HuH-7 (cell line): Measurements from ENCODE around the gene IL6R.
"Not testable (repeated sequence)": the region's sequence is repeated elsewhere in the genome, so short reads cannot be mapped to it uniquely, and the experiment has no call there.

Experiments
- DNase-seq: peaks from one replicate; pipeline ENCODE4 v3.0.0; 2011; ENCODE audit warnings: low spot score

IL6R gene

DNA sequence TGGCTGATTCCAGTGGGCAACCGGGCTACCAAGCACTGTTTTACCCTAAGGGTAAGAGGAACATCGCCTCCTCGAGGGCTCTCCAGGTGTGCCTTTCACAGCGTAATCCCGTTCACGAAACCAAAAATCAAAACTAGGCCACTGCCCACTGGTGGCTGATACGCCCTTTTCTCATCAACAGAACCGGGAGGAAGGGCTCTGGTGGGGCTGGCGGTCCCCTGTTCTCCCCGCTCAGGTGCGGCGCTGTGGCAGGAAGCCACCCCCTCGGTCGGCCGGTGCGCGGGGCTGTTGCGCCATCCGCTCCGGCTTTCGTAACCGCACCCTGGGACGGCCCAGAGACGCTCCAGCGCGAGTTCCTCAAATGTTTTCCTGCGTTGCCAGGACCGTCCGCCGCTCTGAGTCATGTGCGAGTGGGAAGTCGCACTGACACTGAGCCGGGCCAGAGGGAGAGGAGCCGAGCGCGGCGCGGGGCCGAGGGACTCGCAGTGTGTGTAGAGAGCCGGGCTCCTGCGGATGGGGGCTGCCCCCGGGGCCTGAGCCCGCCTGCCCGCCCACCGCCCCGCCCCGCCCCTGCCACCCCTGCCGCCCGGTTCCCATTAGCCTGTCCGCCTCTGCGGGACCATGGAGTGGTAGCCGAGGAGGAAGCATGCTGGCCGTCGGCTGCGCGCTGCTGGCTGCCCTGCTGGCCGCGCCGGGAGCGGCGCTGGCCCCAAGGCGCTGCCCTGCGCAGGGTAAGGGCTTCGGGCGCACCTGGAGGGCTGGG lies at the start of gene IL6R:
TSS of gene IL6R (plus strand) at position 360 of the 763 bp plus-strand sequence. CDS start at position 647, 287 bp downstream.
- peak; percentile 75 for DNase-seq

- DNase-seq = no peak
Measured at GRCh38 chr1:154358519-154358918, 46.6 kb upstream of the IL6R start.

GRCh38 chr1:154360288-154360687 lies 44.9 kb upstream of the IL6R start:
- no peak for DNase-seq

GRCh38 chr1:154360881-154361280 lies 44.3 kb upstream of the IL6R start:
- DNase-seq = not testable (repeated sequence)

DNA sequence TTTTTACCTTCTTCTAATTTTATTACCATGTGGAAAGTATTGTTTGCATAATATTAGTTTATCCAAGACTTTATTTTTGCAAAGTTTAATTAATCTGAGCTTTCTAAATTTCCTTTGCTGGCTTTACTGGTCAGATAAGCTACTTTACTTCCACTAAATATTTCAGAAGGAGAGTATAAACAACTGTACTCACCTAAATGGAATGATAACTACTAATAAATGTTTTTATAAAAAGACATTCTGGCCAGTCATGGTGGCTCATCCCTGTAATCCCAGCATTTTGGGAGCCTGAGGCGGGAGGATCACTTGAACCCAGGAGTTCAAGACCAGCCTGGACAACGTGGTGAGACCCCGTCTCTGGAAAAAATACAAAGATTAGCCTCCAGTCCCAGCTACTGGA lies 43.8 kb upstream of the IL6R start:
- no peak for DNase-seq

DNA sequence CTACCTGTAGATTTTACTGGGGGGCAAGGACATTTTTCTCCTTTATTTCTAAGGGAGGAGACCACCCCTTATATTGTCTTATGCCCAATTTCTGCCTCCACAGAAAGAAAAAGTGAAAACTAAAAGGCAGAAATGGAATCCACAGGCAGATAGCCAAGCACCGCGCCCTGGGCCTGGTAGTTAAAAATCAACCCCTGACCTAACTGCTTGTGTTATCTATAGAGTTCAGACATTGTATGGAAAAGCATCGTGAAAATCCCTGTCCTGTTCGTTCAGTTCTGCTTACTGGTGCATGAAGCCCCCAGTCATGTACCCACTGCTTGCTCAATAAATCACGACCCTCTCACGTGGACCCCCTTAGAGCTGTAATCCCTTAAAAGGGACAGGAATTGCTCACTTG lies 33.7 kb upstream of the IL6R start:
- no peak for DNase-seq

DNA sequence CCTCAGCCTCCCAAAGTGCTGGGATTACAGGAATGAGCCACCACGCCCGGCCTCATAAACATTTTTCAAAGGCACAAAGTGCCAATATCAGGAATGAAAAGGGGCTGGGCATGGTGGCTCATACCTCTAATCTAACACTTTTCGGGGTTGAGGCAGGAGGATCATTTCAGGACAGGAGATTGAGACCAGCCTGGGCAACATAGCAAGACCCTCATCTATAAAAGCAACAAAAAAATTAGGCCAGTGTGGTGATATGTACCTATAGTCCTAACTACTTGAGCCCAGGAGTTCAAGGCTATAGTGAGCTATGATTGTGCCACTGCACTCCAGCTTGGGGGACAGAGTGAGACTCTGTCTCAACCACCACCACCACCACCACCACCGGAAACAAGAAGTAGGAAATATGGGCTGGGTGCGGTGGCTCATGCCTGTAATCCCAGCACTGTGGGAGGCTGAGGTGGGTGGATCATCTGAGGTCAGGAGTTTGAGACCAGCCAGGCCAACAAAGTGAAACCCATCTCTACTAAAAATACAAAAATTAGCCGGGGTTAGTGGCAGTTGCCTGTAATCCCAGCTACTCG lies 31.3 kb upstream of the IL6R start:
- DNase-seq = not testable (repeated sequence)

DNA sequence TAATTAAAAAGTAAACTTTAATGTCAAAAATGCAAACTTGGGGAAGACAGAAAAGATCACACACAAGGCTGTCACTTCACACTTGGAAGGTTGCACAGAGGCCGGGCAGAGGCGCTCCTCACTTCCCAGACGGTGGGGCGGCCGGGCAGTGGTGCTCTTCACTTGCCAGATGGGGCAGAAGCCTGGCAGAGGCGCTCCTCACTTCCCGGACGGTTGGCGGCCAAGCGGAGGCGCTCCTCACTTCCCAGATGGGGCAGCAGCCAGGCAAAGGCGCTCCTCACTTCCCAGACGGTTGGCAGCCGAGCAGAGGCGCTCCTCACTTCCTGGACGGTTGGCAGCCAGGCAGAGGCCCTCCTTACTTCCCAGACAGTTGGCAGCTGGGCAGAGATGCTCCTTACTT lies 25.8 kb upstream of the IL6R start:
- DNase-seq = no peak

GRCh38 chr1:154384650-154385489 lies 20.3 kb upstream of the IL6R start:
- no peak for DNase-seq

GRCh38 chr1:154386643-154387352 lies 18.3 kb upstream of the IL6R start:
- DNase-seq = no peak

GRCh38 chr1:154391086-154391770 lies 13.9 kb upstream of the IL6R start:
- no peak for DNase-seq

DNA sequence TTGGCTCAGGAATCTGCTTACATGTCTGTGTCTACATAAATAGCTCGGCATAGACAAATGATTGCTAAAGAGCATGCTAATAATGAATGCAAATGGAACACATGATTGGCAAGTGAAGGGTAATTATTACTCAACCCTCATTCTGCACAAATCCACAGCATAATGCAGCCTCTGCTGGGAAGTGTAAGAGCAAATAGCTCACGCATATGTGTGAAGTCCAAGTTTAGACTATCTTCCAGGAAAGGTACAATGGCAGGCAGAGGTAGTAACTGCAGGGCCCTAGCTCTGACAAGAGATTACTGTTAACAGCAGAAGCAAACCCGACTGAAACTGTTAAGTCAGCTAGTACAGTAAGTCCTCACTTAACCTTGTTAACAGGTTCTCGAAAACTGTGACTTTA lies 7.0 kb upstream of the IL6R start:
- no peak for DNase-seq

DNA sequence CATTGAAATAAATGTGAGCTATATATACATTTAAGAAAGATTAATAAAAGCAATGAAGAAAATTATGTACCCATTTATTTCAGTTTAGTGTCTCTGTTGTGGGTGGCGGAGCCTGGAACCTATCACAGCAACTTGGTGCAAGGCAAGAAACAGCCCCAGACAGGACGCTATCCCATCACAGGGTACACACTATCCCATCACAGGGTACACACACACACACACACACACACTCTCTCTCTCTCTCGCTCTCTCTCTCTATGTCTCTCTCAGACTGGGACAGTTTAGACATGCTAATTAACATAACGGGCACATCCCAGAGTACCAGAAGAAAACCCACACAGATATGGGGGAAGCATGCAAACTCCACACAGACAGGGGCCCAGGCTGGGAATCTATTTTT lies 6.5 kb upstream of the IL6R start:
- DNase-seq = no peak

DNA sequence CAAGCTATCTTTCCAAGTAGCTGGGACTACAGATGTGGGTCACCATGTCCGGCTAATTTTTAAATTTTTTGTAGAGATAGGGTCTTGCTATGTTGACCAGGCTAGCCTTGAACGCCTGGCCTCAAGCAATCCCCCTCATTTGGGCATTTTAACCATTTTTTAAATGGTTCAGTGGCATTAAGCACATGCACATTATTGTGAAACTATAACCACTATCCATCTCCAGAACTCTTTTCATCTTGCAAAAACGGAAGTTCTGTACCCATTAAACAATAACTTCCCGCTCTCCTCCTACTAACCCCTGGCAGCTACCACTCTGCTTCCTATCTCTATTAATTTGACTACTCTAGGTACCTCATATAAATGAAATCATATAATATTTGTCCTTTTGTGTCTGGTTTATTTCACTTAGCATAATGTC lies 4.8 kb upstream of the IL6R start:
- no peak for DNase-seq

DNA sequence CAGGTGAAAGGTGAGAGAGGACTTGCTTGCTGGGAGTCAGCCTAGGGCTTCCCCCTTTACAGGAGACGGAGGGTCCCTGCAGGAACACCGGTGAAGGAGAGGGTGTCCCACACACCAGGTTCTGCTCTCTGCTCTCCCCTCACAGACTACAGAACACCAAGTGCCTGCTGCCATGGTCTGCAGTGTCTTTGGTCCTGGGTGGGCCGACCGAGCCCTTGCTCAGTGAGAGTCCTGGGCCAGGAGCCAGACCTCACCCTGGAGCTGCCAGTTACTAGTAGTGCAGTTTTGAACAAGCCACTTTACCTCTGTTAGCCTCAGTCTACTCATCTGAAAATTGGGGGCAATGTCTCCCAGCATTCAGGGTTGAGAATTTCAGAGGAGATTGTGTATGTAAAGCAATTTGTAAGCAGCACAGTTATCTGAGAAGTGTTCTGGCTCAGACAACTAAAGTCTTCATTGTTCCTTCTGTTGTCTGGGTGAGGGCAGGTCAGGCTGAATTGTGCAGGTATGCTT lies 2.7 kb upstream of the IL6R start:
- no peak for DNase-seq

- DNase-seq = no peak
Measured at GRCh38 chr1:154403261-154403943, 1.7 kb upstream of the IL6R start.

- no peak for DNase-seq
Measured at GRCh38 chr1:154403983-154404382, 1.2 kb upstream of the IL6R start.

- no peak for DNase-seq
Measured at GRCh38 chr1:154404511-154404931, 622 bp upstream of the IL6R start.

GRCh38 chr1:154405747-154406571 lies 816 bp downstream of the IL6R start:
- peak; percentile 64 for DNase-seq

- DNase-seq = no peak
Measured at GRCh38 chr1:154406572-154406879, 1.4 kb downstream of the IL6R start.
